ENCODE results near the gene ATP5PO. TPM values are rescaled to one million over a fixed set of nuclear protein-coding genes. Genes with fewer than 3 reads are reported as not detected.

The ATP5PO gene
- total RNA-seq, 3 donors from 2014 or later = 223 to 297 (median 282) TPM

DNA sequence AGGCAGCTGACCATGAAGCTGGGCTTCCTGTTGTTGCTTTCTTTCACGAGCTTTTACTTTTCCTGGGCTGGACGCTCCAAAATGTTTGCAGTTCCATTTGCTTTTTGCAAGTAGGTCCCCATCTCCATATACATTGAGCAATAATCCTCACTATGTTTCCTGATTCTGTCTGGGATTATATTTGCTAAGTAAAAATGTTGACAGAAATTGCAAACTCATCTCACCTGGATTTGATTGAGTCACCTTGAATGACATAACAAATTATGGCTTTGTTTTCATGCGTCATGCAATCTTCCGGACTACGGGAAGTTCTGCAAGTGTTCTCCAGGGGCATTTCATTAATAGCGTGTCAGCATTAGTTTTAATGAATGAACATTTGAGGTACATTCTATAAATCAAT, 18.9 kb downstream of the ATP5PO start:
- Histone ChIP-seq H3K4me1 (ENCODE audit: low read depth) (peaks cover 6% of the 10 kb centered on the region), H3K9me3 (no peaks in the 10 kb centered on the region), H3K4me3 (no peak overlapping the region), H3K36me3 (ENCODE audit: low read depth) (no peaks in the 10 kb centered on the region)
- TF ChIP-seq, protein P1, sequence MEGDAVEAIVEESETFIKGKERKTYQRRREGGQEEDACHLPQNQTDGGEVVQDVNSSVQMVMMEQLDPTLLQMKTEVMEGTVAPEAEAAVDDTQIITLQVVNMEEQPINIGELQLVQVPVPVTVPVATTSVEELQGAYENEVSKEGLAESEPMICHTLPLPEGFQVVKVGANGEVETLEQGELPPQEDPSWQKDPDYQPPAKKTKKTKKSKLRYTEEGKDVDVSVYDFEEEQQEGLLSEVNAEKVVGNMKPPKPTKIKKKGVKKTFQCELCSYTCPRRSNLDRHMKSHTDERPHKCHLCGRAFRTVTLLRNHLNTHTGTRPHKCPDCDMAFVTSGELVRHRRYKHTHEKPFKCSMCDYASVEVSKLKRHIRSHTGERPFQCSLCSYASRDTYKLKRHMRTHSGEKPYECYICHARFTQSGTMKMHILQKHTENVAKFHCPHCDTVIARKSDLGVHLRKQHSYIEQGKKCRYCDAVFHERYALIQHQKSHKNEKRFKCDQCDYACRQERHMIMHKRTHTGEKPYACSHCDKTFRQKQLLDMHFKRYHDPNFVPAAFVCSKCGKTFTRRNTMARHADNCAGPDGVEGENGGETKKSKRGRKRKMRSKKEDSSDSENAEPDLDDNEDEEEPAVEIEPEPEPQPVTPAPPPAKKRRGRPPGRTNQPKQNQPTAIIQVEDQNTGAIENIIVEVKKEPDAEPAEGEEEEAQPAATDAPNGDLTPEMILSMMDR (IDR thresholded peaks at IDR 0.05) = no peak
- intact Hi-C loops (cut with DNase I, micrococcal nuclease) = loop anchor here in 1 of 2 donors (10.0 kb wide), 1 partner anchor 252 kb away; the partner anchor contains the start of genes CRYZL1 and ITSN1
- DNase-seq (no peak), ATAC-seq (no peak)

DNA sequence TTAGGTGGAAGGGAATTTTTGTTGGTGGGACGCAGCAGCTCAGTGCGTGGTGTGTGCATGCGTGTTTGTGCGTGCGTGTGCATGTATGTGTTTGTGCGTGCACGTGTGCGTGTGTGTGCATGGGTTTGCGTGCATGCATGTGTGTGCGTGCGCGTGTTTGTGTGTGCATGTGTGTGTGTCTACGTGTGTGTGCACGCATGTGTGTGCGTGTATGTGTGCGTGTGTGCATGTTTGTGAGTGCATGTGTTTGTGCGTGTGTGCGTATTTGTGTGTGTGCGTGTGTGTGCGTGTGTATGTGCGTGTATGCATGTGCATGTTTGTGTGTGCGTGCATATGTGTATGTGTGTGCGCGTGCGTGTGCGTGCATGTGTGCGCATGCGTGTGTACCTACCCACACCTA, 20.2 kb downstream of the ATP5PO start:
- H3K9me3 ChIP-seq = no peaks in the 10 kb centered on the region
- peaks cover 6% of the 10 kb centered on the region for H3K4me1 ChIP-seq (ENCODE audit: low read depth)
- TF ChIP-seq, protein P1 (IDR thresholded peaks at IDR 0.05) = no peak
- H3K4me3 ChIP-seq = no peak overlapping the region
- H3K36me3 ChIP-seq (ENCODE audit: low read depth) = no peaks in the 10 kb centered on the region
- DNase-seq (no peak), ATAC-seq (no peak)
- intact Hi-C loops (cut with DNase I, micrococcal nuclease) = loop anchor here in 1 of 2 donors (10.0 kb wide), 1 partner anchor 251 kb away; the partner anchor contains the start of genes CRYZL1 and ITSN1

DNA sequence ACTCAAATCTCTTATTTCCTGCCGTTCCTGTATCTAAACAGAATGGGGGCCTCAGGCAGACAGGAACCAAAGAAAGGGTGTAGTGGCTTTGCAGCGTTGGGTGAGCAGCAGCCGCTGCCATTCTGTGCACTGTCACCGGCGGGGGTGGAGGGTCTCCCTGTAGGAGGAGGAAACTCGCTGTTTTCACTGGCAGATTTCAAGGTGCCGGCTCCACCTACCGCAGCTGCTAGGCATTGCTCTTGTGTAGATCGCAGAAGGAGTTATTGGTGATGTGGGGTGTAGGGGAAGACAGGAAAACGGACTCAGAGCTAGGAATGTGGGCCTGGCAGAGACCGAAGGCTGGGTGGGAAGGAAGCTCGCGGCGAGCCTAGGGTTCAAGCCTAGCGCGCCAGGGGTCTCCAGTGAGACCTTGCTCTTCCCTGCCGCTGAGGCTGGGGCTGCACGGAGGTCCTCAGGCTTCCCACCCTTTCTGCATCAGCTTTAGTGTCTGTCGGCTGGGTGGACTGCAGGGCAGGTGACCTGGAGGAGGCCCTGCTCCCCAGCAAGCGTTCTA, 20.8 kb downstream of the ATP5PO start:
- Histone ChIP-seq H3K36me3 (ENCODE audit: low read depth) (no peaks in the 10 kb centered on the region), H3K9me3 (no peaks in the 10 kb centered on the region), H3K4me1 (ENCODE audit: low read depth) (peaks cover 6% of the 10 kb centered on the region), H3K4me3 (no peak overlapping the region)
- ATAC-seq = peak; percentile 75
- intact Hi-C loops (cut with DNase I, micrococcal nuclease) = loop anchor here in 1 of 2 donors (10.0 kb wide), 1 partner anchor 250 kb away; the partner anchor contains the start of genes CRYZL1 and ITSN1
- TF ChIP-seq, protein P1 (IDR thresholded peaks at IDR 0.05) = no peak
- DNase-seq = peak; percentile 59 to 71 (median 65)

DNA sequence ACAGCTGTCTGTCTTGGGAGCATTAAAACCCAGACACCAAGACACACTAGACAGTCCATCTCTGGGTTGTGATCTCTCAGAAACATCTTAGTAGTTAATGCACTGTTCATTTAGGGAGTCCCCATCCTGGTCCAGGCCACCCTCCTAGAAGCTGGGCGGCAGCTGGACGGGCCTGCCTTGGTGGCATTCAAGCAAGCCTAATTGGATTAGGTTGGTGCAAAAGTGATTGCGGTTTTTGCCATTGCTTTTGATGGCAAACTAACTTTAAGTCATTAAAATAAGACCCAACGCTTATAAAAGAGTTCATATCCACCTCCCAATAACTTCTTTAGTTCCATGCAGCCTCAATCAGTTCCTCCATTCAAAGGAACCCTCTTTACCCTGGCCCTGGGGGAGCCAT, 21.7 kb downstream of the ATP5PO start:
- TF ChIP-seq, protein P1 (IDR thresholded peaks at IDR 0.05) = no peak
- H3K4me3 ChIP-seq = no peak overlapping the region
- DNase-seq (no peak), ATAC-seq (no peak)
- H3K4me1 ChIP-seq (ENCODE audit: low read depth) = peaks cover 6% of the 10 kb centered on the region
- intact Hi-C loops (cut with DNase I, micrococcal nuclease) = loop anchor here in 1 of 2 donors (10.0 kb wide), 1 partner anchor 249 kb away; the partner anchor contains the start of genes CRYZL1 and ITSN1
- H3K36me3 ChIP-seq (ENCODE audit: low read depth) = no peaks in the 10 kb centered on the region
- no peaks in the 10 kb centered on the region for H3K9me3 ChIP-seq

DNA sequence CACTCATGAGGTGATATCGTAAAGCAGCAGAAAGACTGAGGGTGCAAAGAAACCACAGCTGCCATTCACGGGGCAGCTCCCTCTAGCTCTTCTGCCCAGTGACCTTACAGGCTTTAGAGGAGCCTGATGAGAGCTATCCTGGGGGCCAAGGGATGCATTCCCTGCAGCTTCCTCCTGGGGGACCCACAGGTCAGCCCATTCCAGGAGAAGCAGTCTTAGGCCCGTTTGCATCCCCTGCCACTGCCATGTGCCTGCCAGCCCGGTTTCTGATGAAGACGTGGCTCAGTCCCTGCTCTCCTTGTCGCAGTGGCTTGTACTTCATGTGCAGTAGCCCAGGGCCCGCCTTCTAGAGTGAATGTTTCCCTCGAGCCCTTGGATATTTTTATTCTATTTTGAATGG, 22.8 kb downstream of the ATP5PO start:
- ATAC-seq (no peak), DNase-seq (no peak)
- H3K4me3 ChIP-seq = no peak overlapping the region
- TF ChIP-seq, protein P1 (IDR thresholded peaks at IDR 0.05) = no peak
- intact Hi-C loops (cut with DNase I, micrococcal nuclease) = loop anchor here in 1 of 2 donors (10.0 kb wide), 1 partner anchor 248 kb away; the partner anchor contains the start of genes CRYZL1 and ITSN1
- H3K9me3 ChIP-seq = no peaks in the 10 kb centered on the region
- no peaks in the 10 kb centered on the region for H3K36me3 ChIP-seq (ENCODE audit: low read depth)
- peaks cover 6% of the 10 kb centered on the region for H3K4me1 ChIP-seq (ENCODE audit: low read depth)
